Right cardiac atrium (tissue), 5 donors: ENCODE results near the gene UBE4A. TPM values are rescaled to one million over a fixed set of nuclear protein-coding genes. Genes with fewer than 3 reads are reported as not detected.
"Not testable (repeated sequence)": the region's sequence is repeated elsewhere in the genome, so short reads cannot be mapped to it uniquely, and the experiment has no call there.

Experiments used
- ATAC-seq, 2 donors: fragments of 200-7000 bp; cut with Tn5 transposase; one replicate each; pipeline versions ENCODE4 v1.8.0 to v1.9.1; 2020; ENCODE audit warnings: moderate library complexity in 2 of 2, mild to moderate bottlenecking in 1 of 2
- DNase-seq, 3 donors: peaks; one replicate each; pipeline ENCODE4 v3.0.0-alpha.2; 2020
- H3K27ac ChIP-seq: one replicate; pipeline ENCODE4 v1.5.1; 2013; ENCODE audit warnings: mild to moderate bottlenecking, low read length, control low read depth, moderate library complexity
- H3K27me3 ChIP-seq: one replicate; pipeline ENCODE4 v1.6.1; 2013; ENCODE audit not compliant: control insufficient read depth, insufficient read depth
- H3K4me1 ChIP-seq: one replicate; pipeline ENCODE4 v1.6.1; 2013; ENCODE audit warnings: low read length; ENCODE audit not compliant: control insufficient read depth, insufficient read depth
- H3K4me3 ChIP-seq: one replicate; pipeline ENCODE4 v1.5.1; 2013; ENCODE audit warnings: low read length, control low read depth
- H3K9me3 ChIP-seq: one replicate; pipeline ENCODE4 v1.6.1; 2013; ENCODE audit warnings: low read length; ENCODE audit not compliant: control insufficient read depth
- WGBS: extraction: QIAGEN DNeasy Blood & Tissue Kit; methylation state at CpG from one replicate; pipeline ENCODE4 v1.1.7; 2013; 5-methylcytosine and 5-hydroxymethylcytosine counted together
- intact Hi-C, 4 donors: fragments of 100-400 bp; cut with DNase I; formaldehyde crosslinking; loops; one replicate each; pipeline versions ENCODE4 v1.11.0 to v1.14.0; 2022 to 2023
- polyA plus RNA-seq: library from polyadenylated mRNA; stranded (reverse); fragments of 200-250 nt; gene quantifications from one replicate; pipeline ENCODE4 v1.2.3, GENCODE V29; 2013
- total RNA-seq, 4 donors: library from RNA; stranded (reverse); fragmentation: NEBNext Ultra II Directional; extraction: Animal tissue kit (Norgen Biotek cat#: 25700); gene quantifications; one replicate each; pipeline ENCODE4 v1.2.1, GENCODE V29; 2021
- donor health status: healthy with polysubstance abuse.
- donor health status: DM: no; HTN: yes; CAD: no.
- donor health status: DM: no; HTN: no; CAD: no.
- donor health status: DM: no; HTN: yes; CAD: no; lungs with severe emphysema.
- donor health status: DM: yes; HTN: yes; CAD: no.

UBE4A gene
- total and polyA plus RNA-seq, 5 donors = 15.9 to 45.8 (median 42.5) TPM

DNA sequence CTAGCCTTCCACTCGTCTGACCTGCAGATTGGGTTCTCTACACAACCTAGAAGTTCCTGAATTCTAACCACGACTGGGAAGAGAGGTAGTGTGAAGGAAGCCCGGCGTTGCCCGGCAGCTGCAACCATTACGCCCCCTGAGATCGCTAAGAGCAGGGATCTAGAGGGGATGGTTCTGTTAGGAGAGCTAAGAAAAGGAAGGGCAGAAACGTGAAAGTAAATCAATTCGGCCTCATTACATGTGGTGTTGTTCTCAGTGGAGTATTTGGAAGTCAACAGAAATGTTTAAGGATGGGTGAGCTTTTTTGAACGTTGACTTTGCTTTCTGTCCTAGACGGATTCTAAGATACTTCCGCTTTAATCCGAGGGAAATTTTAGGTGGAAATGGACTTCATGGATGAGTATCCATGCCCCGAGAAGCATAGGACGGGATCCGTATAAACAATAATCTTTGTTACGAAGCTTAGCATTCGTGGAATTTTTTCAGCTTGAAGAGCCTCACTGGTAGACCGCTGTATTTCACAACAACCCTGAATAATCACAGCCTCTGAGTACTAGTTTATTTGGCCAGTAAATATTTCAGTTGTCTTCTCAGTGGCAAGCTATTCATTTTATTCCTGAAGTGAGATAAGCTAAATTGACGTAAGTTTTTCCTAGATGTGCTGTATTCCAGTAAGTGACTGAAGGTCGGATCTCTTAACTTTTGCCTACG lies 42.6 kb downstream of the UBE4A start:
- Histone ChIP-seq H3K4me1 (peaks cover 5% of the 10 kb centered on the region), H3K27me3 (no peaks in the 10 kb centered on the region), H3K4me3 (peak overlapping the region; percentile 80), H3K27ac (peak overlapping the region; percentile 90), H3K9me3 (no peaks in the 10 kb centered on the region)
- ATAC-seq (peak in 1 of 2 donors; percentile 43), DNase-seq (no peak)
- intact Hi-C loops = loop anchor here in 3 of 4 donors (5.0 kb wide), 2 partner anchors 35 to 85 kb away; partner anchors contain the start of gene KMT2A (in 1 of the 3)
- WGBS = 1% methylated on average over 22 of the region's 22 CpGs

DNA sequence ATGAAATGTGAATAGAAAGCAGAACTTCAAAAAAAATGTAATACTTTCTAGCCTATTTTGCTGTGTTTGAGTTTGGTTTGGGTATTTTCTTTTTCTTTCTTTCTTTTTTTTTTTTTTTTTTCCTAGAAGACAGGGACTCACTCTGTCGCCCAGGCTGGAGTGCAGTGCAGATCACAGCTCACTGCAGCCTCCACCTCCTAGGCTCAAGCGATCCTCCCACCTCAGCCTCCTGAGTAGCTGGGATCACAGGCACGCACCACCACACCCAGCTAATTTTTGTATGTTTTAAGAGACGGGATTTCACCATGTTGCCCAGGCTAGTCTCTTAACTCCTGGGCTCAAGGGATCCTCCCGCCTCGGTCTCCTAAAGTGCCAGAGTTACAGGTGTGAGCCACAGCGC lies 43.2 kb downstream of the UBE4A start:
- Histone ChIP-seq H3K4me3 (peak overlapping the region; percentile 80), H3K27ac (peak overlapping the region; percentile 48)
- intact Hi-C loops = loop anchor here in 3 of 4 donors (5.0 kb wide), 2 partner anchors 35 to 85 kb away; partner anchors contain the start of gene KMT2A (in 1 of the 3)
- DNase-seq, H3K9me3 ChIP-seq, H3K27me3 ChIP-seq, H3K4me1 ChIP-seq, ATAC-seq: not testable (repeated sequence)
- 78% methylated on average over 7 of the region's 7 CpGs for WGBS

DNA sequence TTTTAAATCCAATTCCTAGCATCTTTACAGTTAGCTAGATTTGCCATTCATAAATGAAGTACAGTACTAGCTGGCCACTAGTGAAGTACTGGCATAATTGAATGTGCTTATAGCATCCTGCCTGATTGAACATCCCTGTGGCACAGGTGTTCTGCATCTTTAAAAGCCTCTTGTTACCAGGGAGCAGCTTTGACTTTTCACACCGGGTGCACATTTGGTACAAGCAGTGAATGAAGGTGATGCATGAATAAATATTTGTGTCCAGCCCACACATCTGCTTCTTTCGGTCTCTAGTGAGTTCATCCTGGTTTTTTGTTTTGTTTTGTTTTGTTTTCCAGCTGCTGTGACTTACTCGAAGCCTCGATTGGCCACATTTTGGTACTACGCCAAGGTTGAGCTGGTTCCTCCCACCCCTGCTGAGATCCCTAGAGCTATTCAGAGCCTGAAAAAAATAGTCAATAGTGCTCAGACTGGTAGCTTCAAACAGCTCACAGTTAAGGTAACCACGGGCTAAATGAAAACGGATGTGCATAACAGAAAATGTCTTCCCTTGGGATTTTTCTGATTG lies 47.3 kb downstream of the UBE4A start:
- 51% methylated on average over 7 of the region's 7 CpGs for WGBS
- intact Hi-C loops = no loop called here
- Histone ChIP-seq H3K4me1 (peaks cover 5% of the 10 kb centered on the region), H3K27ac (no peak overlapping the region), H3K27me3 (no peaks in the 10 kb centered on the region), H3K4me3 (no peak overlapping the region), H3K9me3 (no peaks in the 10 kb centered on the region)
- ATAC-seq (no peak), DNase-seq (no peak)

DNA sequence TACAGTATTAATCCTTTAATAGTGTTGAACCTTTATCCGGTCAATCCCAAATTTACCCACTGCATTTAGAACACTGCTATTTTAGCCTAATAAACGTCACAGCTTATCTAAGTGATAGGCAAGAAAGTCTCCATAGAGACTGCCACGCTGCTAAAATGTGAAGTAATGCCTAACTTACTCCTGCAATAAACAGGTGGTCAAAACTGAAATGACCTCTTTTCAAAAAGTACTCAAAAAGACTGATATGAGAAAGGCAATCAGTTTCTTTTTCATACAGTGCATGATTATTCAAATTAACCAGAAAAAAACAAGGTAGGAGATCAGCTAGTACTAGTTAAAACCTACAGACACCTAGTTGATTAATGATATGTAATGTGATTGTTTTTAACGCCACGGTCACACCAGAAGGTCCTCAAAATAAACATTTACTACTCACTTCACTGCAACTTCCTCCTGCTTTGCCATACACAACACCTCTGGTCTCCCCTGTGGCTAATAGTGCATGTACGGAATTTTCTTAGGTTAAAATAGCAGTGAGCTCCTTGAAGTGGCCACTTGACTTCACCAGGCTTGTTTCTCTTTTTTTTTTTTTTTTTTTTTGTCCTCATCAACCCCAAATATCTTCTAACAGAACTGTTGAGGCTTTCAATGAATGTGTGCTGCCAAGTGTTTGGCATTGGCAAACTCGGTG lies 50.8 kb downstream of the UBE4A start:
- Histone ChIP-seq H3K4me1 (peaks cover 4% of the 10 kb centered on the region), H3K27me3 (no peaks in the 10 kb centered on the region), H3K4me3 (peak overlapping the region; percentile 15), H3K27ac (no peak overlapping the region), H3K9me3 (no peaks in the 10 kb centered on the region)
- 60% methylated on average over 7 of the region's 7 CpGs for WGBS
- ATAC-seq (peak in 1 of 2 donors; percentile 38), DNase-seq (no peak)
- intact Hi-C loops = no loop called here

DNA sequence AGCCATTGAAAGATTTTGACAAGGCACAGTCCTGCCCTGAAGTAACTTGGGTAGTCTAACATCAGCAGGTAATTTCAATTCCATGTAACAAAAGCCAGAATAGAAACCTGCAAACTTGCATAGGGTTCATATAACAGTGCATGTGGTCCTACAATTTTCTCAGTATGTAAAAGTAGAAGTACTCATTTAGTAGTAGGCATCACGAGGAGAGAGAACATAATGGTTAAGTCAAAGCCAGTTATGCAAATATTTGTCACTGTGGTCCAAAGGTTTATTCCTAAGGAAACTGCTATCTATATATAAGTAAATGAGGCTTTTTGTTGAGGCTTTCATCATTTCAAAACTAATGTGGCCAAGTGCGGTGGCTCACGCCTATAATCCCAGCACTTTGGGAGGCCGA lies 52.1 kb downstream of the UBE4A start:
- no peak for DNase-seq
- H3K4me1 ChIP-seq = peaks cover 4% of the 10 kb centered on the region
- H3K27ac ChIP-seq = no peak overlapping the region
- 95% methylated on average over 4 of the region's 4 CpGs for WGBS
- no peaks in the 10 kb centered on the region for H3K27me3 ChIP-seq
- intact Hi-C loops = no loop called here
- no peaks in the 10 kb centered on the region for H3K9me3 ChIP-seq
- no peak for ATAC-seq
- H3K4me3 ChIP-seq = no peak overlapping the region

DNA sequence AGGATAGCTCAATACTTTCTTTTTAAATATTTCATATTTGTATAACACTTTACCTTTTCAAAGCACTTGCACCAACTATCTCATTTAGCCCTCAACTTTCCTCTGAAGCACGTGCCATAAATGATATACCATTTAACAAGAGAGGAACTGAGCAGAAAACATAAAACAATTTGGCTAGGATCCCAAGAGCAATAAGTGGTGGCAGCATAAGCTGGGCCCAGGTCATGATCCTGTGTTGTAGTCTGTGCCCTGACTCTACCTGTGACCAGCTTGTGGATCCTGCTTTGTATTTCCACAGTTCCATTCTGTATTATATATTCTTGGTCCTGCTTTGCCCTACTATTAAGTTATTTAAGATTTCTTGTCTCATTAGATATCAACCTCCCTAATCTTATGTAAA lies 53.5 kb downstream of the UBE4A start:
- intact Hi-C loops = no loop called here
- DNase-seq (no peak), ATAC-seq (no peak)
- peaks cover 1% of the 10 kb centered on the region for H3K4me1 ChIP-seq
- H3K27me3 ChIP-seq = no peaks in the 10 kb centered on the region
- no peaks in the 10 kb centered on the region for H3K9me3 ChIP-seq
- H3K27ac ChIP-seq = no peak overlapping the region
- no peak overlapping the region for H3K4me3 ChIP-seq
- WGBS = 80% methylated on average over 1 of the region's 1 CpG

DNA sequence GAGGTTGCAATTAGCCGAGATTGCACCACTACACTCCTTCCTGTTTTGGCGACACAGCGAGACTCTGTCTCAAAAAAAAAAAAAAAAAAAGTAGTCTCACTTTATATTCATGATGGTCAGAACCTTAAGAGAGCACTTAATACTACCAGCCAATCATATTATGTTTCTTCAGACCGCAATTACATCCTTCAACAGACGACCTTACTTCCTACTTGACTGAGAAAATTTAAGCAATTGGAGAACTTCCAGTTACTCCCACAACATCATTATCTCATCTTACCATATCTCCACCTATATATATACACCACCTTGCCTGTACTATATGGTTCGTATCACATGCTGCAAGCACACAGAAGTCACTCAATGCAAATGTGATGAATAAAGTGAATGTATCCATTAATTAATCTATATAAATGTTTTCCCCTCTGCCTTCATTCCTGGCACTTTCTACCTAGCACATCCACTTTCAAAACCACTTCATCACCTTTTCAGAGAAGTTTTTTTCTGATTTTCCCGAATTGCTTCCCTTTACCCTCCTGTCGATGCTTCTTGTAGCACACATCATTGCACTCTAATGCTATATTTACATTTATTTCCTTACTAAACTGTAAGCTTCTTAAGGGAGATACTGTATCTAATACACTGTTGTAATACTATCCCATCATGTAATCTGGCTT lies 55.8 kb downstream of the UBE4A start:
- Histone ChIP-seq H3K4me1 (peaks cover 1% of the 10 kb centered on the region), H3K27ac (no peak overlapping the region), H3K27me3 (no peaks in the 10 kb centered on the region), H3K9me3 (no peaks in the 10 kb centered on the region), H3K4me3 (no peak overlapping the region)
- DNase-seq (no peak), ATAC-seq (no peak)
- intact Hi-C loops = no loop called here
- 68% methylated on average over 8 of the region's 8 CpGs for WGBS

DNA sequence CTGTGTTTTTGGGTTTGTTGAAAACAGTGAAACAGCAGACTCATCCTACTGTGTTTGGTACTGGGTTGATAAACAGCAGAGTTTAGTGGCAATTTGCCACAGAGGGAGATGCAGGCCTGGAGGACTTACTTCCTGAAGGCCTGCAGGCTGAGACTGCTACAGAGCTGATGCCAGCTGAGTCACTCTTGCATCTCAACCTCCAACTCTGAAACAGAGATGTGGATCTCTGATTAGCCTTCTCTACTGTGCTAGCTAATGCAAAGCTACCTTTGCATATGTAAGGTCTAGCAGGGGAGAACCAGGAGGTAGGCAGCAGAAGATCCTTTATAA lies 56.3 kb downstream of the UBE4A start:
- Histone ChIP-seq H3K4me3 (no peak overlapping the region), H3K27ac (no peak overlapping the region), H3K4me1 (peaks cover 1% of the 10 kb centered on the region), H3K9me3 (no peaks in the 10 kb centered on the region), H3K27me3 (no peaks in the 10 kb centered on the region)
- intact Hi-C loops = no loop called here
- ATAC-seq (peak; percentile 25 to 49), DNase-seq (peak in 1 of 3 donors; percentile 28)

DNA sequence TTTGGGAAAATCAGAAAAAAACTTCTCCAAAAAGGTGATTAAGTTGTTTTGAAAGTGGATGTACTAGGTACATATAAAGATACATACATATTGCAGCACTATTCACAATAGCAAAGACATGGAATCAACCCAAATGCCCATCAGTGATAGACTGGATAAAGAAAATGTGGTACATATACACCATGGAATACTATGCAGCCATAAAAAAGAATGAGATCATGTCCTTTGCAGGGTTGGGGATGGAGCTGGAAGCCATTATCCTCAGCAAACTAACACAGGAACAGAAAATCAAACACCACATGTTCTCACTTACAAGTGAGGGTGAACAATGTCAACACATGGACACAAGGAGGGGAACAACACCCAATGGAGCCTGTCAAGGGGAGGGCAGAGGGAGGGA lies 57.5 kb downstream of the UBE4A start:
- H3K4me1 ChIP-seq, H3K27ac ChIP-seq, H3K4me3 ChIP-seq, intact Hi-C loops, H3K9me3 ChIP-seq, ATAC-seq, DNase-seq, H3K27me3 ChIP-seq: not testable (repeated sequence)

DNA sequence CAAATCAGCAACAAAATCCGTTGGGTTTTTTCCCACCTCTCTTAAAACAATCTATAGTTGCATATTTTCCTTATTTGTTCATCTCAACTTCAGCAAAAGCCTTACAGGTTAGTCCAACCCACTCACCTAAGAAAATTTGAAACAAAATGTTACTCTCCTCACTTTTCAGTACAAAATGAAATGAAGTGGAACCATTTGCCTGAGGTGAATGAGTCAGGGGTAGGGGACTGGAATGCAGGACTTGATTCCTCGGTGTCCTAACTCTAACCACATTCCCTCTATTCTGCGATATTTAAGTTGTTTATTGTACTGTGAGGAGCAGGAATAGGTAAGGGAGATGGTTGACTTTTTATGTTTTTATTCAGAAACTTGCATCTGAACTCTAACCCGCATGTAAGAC lies 58.4 kb downstream of the UBE4A start:
- H3K9me3 ChIP-seq = no peaks in the 10 kb centered on the region
- 83% methylated on average over 4 of the region's 4 CpGs for WGBS
- DNase-seq (no peak), ATAC-seq (no peak)
- H3K4me3 ChIP-seq = no peak overlapping the region
- H3K4me1 ChIP-seq = peaks cover 1% of the 10 kb centered on the region
- H3K27me3 ChIP-seq = no peaks in the 10 kb centered on the region
- no peak overlapping the region for H3K27ac ChIP-seq
- intact Hi-C loops = no loop called here

DNA sequence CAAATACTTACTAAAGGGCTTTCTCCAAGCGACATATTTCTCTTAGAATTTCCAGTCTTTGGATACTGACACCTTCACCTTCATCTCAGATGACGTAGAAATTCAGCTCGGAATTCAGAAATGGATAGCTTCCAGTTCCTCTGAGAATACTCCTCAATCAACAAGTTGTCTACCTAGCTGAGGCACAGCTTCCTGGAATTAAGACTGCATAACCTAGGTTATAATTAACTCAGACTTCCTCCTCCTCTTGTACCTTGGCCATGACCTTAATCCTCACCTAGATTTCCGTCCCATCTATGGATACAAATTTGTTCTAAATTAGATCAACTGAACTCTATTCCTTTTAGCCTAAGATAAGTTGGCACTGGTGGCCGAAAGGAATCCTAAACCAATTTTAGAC lies 59.4 kb downstream of the UBE4A start:
- Histone ChIP-seq H3K9me3 (no peaks in the 10 kb centered on the region), H3K4me1 (peaks cover 1% of the 10 kb centered on the region), H3K27ac (no peak overlapping the region), H3K4me3 (no peak overlapping the region), H3K27me3 (no peaks in the 10 kb centered on the region)
- DNase-seq (no peak), ATAC-seq (no peak)
- intact Hi-C loops = no loop called here
- WGBS = 81% methylated on average over 5 of the region's 5 CpGs
